Activated T-helper 17 cell treated with anti-CD3 and anti-CD28 coated beads, Interleukin-2, amount 50 U/mL, for 72 hours (primary cell): ENCODE results near the gene GOLGA8O. TPM values are rescaled to one million over a fixed set of nuclear protein-coding genes. Genes with fewer than 3 reads are reported as not detected.
"Not testable (repeated sequence)": the region's sequence is repeated elsewhere in the genome, so short reads cannot be mapped to it uniquely, and the experiment has no call there.

Experiments used
- ATAC-seq: fragments of 150-1000 bp; cut with Tn5 transposase; replicated peaks from 2 replicates; pipeline ENCODE4 v1.10.0; 2021; ENCODE audit warnings: mild to moderate bottlenecking, moderate library complexity
- H3K27ac Mint-ChIP-seq: one replicate; pipeline ENCODE4 v1.8.0; 2022; ENCODE audit warnings: mixed read lengths
- H3K27me3 Mint-ChIP-seq: one replicate; pipeline ENCODE4 v1.8.0; 2022; ENCODE audit warnings: mixed read lengths
- H3K36me3 Mint-ChIP-seq: one replicate; pipeline ENCODE4 v1.8.0; 2022; ENCODE audit warnings: low read depth, mild to moderate bottlenecking, mixed read lengths
- H3K4me1 Mint-ChIP-seq: one replicate; pipeline ENCODE4 v1.8.0; 2022; ENCODE audit warnings: mixed read lengths
- H3K4me3 Mint-ChIP-seq: one replicate; pipeline ENCODE4 v1.8.0; 2022; ENCODE audit warnings: mild to moderate bottlenecking, mixed read lengths
- H3K9me3 Mint-ChIP-seq: one replicate; pipeline ENCODE4 v1.8.0; 2022; ENCODE audit warnings: mixed read lengths
- total RNA-seq, 2 donors: library from RNA; stranded (reverse); gene quantifications; one replicate each; pipeline ENCODE4 v1.2.3, GENCODE V29; 2022

The GOLGA8O gene
- total RNA-seq, 2 donors from 2014 or later = 1.3 TPM; not detected in 1

DNA sequence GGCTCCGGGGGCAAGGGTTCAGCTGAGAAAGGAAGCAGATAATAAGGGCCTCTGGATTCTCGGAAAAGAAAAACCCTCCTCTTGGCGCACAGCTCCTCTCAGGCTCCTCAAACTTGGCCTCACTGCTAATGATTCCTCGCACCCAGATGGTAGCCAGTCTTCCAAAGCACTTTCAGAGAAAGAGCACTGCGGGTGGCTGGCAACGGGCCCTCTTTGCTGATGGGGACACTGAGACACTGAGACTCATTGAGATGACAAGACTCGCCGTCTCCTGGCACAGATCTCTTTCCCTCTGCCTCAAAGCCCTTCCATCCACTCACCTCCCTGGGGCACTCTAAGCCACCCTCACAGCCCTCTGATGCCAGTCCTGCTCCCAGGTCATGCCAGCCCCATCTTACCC lies 58.9 kb downstream of the GOLGA8O start:
- H3K9me3 Mint-ChIP-seq, H3K27ac Mint-ChIP-seq, ATAC-seq, H3K4me3 Mint-ChIP-seq, H3K4me1 Mint-ChIP-seq, H3K36me3 Mint-ChIP-seq, H3K27me3 Mint-ChIP-seq: not testable (repeated sequence)

Other genes with a start within 250 kb of the GOLGA8O start
- gene GOLGA8K, start 52.3 kb downstream of the GOLGA8O start, total RNA-seq = not detected
- gene GOLGA8N, start 137.8 kb upstream of the GOLGA8O start, total RNA-seq = 1 to 10 TPM; 2.7 to 6.3 TPM
- gene ARHGAP11A, start 159.9 kb upstream of the GOLGA8O start, total RNA-seq = 100 to 1,000 TPM; 106 to 114 TPM
- 1 to 10 TPM; 2.9 to 3.5 TPM for gene SCG5, start 186.1 kb upstream of the GOLGA8O start, total RNA-seq